Activated CD8-positive, alpha-beta memory T cell treated with anti-CD3 and anti-CD28 coated beads, Interleukin-2, amount 50 U/mL, for 24 hours (primary cell): ENCODE data around the gene MAN2B2.

Experiments
- DNase-seq: peaks from one replicate; pipeline ENCODE4 v3.0.0-alpha.2; 2020; ENCODE audit errors: extremely low read depth

MAN2B2 gene

GRCh38 chr4:6595897-6596537, 21.0 kb downstream of the MAN2B2 start:
- no peak for DNase-seq

DNA sequence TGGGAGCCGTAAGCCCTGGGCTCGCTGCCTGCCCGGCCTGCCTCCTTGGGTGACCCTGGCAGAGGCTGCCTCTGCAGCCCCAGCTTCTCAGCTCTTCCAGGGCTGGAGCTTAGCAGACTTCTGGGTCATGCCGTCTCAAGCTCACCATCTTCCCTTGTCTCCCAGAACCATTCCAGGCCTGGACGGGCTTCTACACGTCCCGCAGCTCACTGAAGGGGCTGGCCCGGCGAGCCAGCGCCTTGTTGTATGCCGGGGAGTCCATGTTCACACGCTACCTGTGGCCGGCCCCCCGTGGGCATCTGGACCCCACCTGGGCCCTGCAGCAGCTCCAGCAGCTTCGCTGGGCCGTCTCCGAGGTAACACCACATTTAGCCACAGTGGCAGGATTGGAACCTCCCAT, 22.0 kb downstream of the MAN2B2 start:
- DNase-seq, result no peak

GRCh38 chr4:6598127-6598526, 23.1 kb downstream of the MAN2B2 start:
- DNase-seq, result no peak

GRCh38 chr4:6598641-6599040, 23.7 kb downstream of the MAN2B2 start:
- DNase-seq, result no peak

- no peak for DNase-seq
Observed at GRCh38 chr4:6601661-6602250, 26.8 kb downstream of the MAN2B2 start.

GRCh38 chr4:6602289-6602688, 27.3 kb downstream of the MAN2B2 start:
- DNase-seq, result no peak

- no peak for DNase-seq
Observed at GRCh38 chr4:6603128-6603527, 28.1 kb downstream of the MAN2B2 start.

- DNase-seq, result no peak
Observed at GRCh38 chr4:6605114-6605513, 30.1 kb downstream of the MAN2B2 start.

GRCh38 chr4:6605605-6606004, 30.6 kb downstream of the MAN2B2 start:
- no peak for DNase-seq

DNA sequence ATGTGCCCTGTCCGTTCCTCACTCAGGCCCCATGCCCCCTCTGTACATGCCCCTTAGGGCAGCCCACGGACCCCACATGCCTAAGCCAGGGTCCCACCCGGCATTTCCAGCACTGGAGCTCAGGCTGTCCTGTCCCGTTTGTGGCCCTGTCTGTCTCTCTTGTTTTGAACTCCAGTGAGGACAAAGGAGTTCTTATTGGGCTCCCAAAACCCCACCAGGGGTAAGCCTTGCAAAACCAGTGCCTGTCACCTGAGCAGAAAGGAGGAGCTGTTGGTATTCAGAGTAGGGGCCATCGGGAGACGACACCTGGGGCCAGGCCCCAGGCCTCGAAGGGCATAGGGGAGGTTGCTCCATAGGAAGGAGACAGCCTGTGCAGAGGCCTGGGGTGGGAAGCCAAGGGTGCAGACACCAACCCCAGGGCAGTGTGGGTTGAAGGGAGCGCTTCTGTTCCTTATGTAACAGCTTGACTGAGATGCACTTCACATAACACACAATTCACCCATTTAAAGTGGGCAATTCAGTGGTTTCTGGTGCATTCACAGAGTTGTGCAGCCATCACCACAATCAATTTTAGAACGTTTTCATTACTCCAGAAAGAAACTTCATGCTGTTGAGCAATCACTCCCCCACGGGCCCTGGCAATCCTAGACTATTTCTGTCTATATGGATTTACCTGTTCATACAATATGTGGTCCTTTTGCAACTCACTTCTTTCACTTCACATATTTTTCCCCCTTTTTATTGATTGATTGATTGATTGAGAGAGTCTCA, 31.7 kb downstream of the MAN2B2 start:
- no peak for DNase-seq

- DNase-seq, result no peak
Observed at GRCh38 chr4:6607368-6608055, 32.5 kb downstream of the MAN2B2 start.

GRCh38 chr4:6608758-6609414, 33.9 kb downstream of the MAN2B2 start:
- DNase-seq, result no peak

- no peak for DNase-seq
Observed at GRCh38 chr4:6609415-6610079, 34.6 kb downstream of the MAN2B2 start.

DNA sequence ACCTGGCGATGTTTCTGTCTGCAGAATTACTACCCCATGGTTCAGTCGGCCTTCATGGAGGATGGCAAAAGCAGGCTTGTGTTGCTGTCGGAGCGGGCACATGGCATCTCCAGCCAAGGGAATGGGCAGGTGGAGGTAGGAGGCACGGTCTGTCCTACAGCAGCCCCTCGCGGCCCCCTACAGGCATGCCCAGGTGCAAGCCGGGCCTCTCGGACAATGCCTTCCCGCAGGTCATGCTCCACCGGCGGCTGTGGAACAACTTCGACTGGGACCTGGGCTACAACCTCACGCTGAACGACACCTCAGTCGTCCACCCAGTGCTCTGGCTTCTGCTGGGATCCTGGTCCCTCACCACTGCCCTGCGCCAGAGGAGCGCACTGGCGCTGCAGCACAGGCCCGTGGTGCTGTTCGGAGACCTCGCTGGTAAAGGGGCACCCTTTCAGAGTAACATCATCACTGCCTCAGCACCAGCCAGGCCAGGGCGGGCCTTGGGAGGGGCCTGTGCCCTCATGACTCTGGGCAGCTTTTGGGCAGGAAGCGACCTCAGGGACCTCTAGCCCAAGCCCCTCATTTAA, 36.0 kb downstream of the MAN2B2 start:
- no peak for DNase-seq

GRCh38 chr4:6612961-6613675, 38.1 kb downstream of the MAN2B2 start:
- DNase-seq, result no peak

DNA sequence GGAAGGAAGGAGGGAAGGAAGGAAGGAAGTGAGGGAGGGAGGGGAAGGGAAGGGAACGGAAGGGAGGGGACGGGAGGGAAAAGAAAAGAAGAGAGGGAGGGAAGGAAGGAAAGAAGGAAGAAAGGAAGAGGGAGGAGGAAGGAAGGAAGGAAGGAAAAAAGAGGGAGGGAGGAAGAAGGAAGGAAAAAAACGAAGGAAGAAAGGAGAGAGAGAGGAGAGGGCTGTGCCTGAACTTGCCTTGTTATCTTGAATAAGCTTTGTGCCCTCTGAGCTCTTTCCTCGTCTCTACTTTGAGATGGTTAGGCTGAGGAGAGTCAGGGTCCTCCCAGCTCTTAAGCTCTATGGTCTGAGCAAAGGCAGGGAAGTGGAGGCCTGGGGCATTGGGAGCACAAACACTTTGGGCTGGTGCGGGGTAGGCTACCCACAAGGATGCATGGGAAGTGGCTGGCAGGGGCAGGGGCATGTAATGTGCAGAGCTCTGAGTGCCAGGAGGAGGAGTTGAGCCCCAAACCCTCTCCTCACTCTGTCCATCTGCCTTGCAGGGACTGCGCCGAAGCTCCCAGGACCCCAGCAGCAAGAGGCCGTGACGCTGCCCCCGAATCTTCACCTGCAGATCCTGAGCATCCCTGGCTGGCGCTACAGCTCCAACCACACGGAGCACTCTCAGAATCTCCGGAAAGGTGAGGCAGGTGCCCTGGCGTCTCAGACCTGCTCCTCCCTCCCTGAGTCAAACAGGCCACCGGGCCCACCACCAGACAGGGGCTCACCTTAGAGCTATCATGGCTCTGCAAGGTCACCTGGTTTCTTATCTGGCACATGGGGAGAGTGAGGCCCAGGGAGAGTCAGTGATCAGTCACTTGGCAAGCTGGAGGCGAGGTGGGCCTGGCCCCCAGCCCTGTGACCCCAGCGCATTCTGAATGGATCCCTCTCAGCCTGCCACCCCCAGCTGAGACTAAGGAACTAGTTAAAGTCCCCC, 39.0 kb downstream of the MAN2B2 start:
- no peak for DNase-seq

DNA sequence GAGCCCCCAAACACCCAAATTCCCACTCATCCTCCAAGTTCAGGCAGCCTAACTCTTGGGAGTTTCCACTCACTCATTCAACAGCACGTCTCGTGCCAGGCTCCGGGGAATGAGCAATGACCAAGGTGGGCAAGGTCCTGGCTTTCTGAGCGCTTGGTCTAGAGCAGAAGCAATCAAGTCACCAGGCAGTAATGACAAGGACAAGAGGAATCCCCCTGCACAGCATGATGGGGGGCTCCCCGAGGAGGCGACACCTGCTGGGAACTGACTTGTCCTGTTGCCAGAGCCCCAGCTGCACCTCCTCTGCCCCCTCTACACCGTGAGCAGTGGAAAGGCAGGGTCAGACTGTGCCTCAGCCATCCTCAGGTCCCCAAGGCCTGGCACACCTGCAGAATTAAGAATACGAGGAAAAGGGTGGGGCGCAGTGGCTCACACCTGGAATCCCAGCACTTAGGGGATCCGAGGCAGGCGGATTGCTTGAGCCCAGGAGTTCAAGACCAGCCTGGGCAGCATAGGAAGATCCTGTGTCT, 39.8 kb downstream of the MAN2B2 start:
- no peak for DNase-seq

DNA sequence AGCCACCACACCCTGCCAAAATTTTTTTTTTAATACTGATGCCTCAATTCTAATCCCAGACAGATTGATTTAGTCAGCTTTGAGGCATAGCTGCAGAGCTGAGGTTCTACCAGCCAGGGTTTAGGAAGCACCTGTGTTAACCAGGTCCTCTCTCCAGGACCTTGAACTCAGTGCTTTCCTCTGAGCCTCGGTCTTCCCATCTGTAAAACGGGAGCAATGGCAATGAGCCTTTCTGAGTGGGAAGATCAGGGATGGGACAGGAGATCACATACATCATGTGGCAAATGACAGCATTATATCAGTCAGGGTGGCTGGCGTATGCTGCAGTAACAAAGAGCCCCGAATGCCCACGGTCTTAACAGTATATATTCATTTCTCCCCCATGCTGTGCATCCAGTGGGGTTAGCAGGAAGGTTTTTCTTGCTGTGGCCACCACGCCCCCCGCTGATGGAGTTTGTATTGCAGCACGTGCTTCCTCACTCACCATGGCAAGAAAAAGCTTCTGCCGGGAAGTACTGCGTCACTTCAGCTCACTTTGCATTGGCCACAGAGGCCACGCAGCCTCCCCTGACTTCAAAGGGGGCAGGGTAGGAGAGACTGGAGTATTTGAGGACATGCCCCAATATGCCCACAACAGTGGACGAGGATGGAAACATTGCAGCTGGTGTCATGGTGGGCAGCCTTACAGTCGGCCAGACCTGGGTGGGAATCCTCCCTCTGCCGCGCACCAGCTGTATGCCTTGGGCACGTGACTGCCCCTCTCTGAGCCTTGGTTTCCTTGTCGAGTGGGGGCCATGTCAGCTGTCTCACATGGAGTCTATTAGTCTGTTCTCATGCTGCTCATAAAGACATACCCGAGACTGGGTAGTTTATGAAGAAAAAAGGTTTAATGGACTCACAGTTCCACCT, 41.4 kb downstream of the MAN2B2 start:
- no peak for DNase-seq
